Skeletal muscle tissue (tissue), 4 donors: ENCODE measurements around the gene ATXN10. TPM values are rescaled to one million over a fixed set of nuclear protein-coding genes. Genes with fewer than 3 reads are reported as not detected.
"Not testable (repeated sequence)": the region's sequence is repeated elsewhere in the genome, so short reads cannot be mapped to it uniquely, and the experiment has no call there.

Experiments
- H3K27ac ChIP-seq: one replicate; pipeline ENCODE4 v1.7.0; 2013; ENCODE audit warnings: mild to moderate bottlenecking, low read depth, low read length, inconsistent platforms
- H3K27me3 ChIP-seq, 3 donors: one replicate each; pipeline ENCODE4 v1.7.0; 2013; ENCODE audit warnings: low read length in 3 of 3; ENCODE audit not compliant: control insufficient read depth in 3 of 3, insufficient read depth in 3 of 3
- H3K36me3 ChIP-seq, 3 donors: one replicate each; pipeline ENCODE4 v1.7.0; 2013; ENCODE audit warnings: low read length in 3 of 3; ENCODE audit not compliant: control insufficient read depth in 3 of 3, insufficient read depth in 3 of 3
- H3K4me1 ChIP-seq, 3 donors: one replicate each; pipeline ENCODE4 v1.7.0; 2013; ENCODE audit warnings: low read length in 3 of 3, mild to moderate bottlenecking in 3 of 3; ENCODE audit not compliant: control insufficient read depth in 3 of 3, insufficient read depth in 3 of 3
- H3K4me3 ChIP-seq, 3 donors: one replicate each; pipeline ENCODE4 v1.7.0; 2013; ENCODE audit warnings: low read length in 3 of 3
- H3K9ac ChIP-seq, 3 donors: one replicate each; pipeline ENCODE4 v1.7.0; 2013; ENCODE audit warnings: low read length in 3 of 3, mild to moderate bottlenecking in 3 of 3, moderate library complexity in 2 of 3, low read depth in 1 of 3
- H3K9me3 ChIP-seq, 3 donors: one replicate each; pipeline ENCODE4 v1.7.0; 2013; ENCODE audit warnings: low read length in 3 of 3; ENCODE audit not compliant: control insufficient read depth in 3 of 3
- total RNA-seq: library from RNA; depleted of rRNA; stranded (reverse); fragments of >200 nt; gene quantifications from one replicate; pipeline ENCODE4 v1.2.3, GENCODE V29; 2014
- donor health status: Osteomylitis.

The ATXN10 gene
- total RNA-seq, 1 donor from 2014 or later = 310 TPM

GRCh38 chr22:45786726-45787125, 115.1 kb downstream of the ATXN10 start:
- Histone ChIP-seq H3K27me3 (no peaks in the 10 kb centered on the region), H3K9me3 (no peaks in the 10 kb centered on the region), H3K36me3 (peaks cover 0 to 2% (median 0%) of the 10 kb centered on the region in 3 donors), H3K9ac (no peak overlapping the region), H3K4me1 (peaks cover 18 to 23% (median 20%) of the 10 kb centered on the region in 3 donors), H3K4me3 (no peak overlapping the region), H3K27ac (no peak overlapping the region)

GRCh38 chr22:45787759-45788158, 116.1 kb downstream of the ATXN10 start:
- Histone ChIP-seq H3K36me3 (peaks cover 0 to 2% (median 0%) of the 10 kb centered on the region in 3 donors), H3K27me3 (no peaks in the 10 kb centered on the region), H3K4me1 (peaks cover 18 to 23% (median 20%) of the 10 kb centered on the region in 3 donors), H3K9ac (no peak overlapping the region), H3K4me3 (no peak overlapping the region), H3K27ac (no peak overlapping the region), H3K9me3 (no peaks in the 10 kb centered on the region)

GRCh38 chr22:45788522-45788921, 116.9 kb downstream of the ATXN10 start:
- H3K4me3 ChIP-seq = no peak overlapping the region
- H3K27me3 ChIP-seq = no peaks in the 10 kb centered on the region
- no peak overlapping the region for H3K9ac ChIP-seq
- H3K27ac ChIP-seq = no peak overlapping the region
- H3K9me3 ChIP-seq = no peaks in the 10 kb centered on the region
- peaks cover 17 to 23% (median 20%) of the 10 kb centered on the region in 3 donors for H3K4me1 ChIP-seq
- peaks cover 2 to 4% (median 2%) of the 10 kb centered on the region in 3 donors for H3K36me3 ChIP-seq

GRCh38 chr22:45790401-45790800, 118.8 kb downstream of the ATXN10 start:
- no peak overlapping the region for H3K9ac ChIP-seq
- peaks cover 2 to 7% (median 5%) of the 10 kb centered on the region in 3 donors for H3K36me3 ChIP-seq
- H3K4me1 ChIP-seq = peaks cover 3 to 7% (median 4%) of the 10 kb centered on the region in 3 donors
- no peak overlapping the region for H3K27ac ChIP-seq
- H3K4me3 ChIP-seq = no peak overlapping the region
- no peaks in the 10 kb centered on the region for H3K27me3 ChIP-seq
- H3K9me3 ChIP-seq = no peaks in the 10 kb centered on the region

- Histone ChIP-seq H3K27me3 (no peaks in the 10 kb centered on the region), H3K9ac (no peak overlapping the region), H3K4me3 (no peak overlapping the region), H3K4me1 (no peaks in the 10 kb centered on the region), H3K27ac (no peak overlapping the region), H3K36me3 (peaks cover 5 to 9% (median 5%) of the 10 kb centered on the region in 3 donors), H3K9me3 (peaks cover 0 to 3% (median 0%) of the 10 kb centered on the region in 3 donors)
Measured at GRCh38 chr22:45793161-45793560, 121.5 kb downstream of the ATXN10 start.

GRCh38 chr22:45793892-45794291, 122.3 kb downstream of the ATXN10 start:
- H3K4me3 ChIP-seq = no peak overlapping the region
- no peak overlapping the region for H3K27ac ChIP-seq
- no peaks in the 10 kb centered on the region for H3K27me3 ChIP-seq
- no peak overlapping the region for H3K9ac ChIP-seq
- peaks cover 0 to 3% (median 0%) of the 10 kb centered on the region in 3 donors for H3K9me3 ChIP-seq
- no peaks in the 10 kb centered on the region for H3K4me1 ChIP-seq
- H3K36me3 ChIP-seq = peaks cover 5 to 9% (median 5%) of the 10 kb centered on the region in 3 donors

- not testable (repeated sequence) for H3K9me3 ChIP-seq, H3K9ac ChIP-seq, H3K4me1 ChIP-seq
Measured at GRCh38 chr22:45796009-45796408, 124.4 kb downstream of the ATXN10 start.

GRCh38 chr22:45799291-45799690, 127.7 kb downstream of the ATXN10 start:
- Histone ChIP-seq H3K27ac (no peak overlapping the region), H3K27me3 (no peaks in the 10 kb centered on the region), H3K9me3 (peaks cover 0 to 3% (median 0%) of the 10 kb centered on the region in 3 donors), H3K4me3 (no peak overlapping the region), H3K36me3 (peaks cover 0 to 3% (median 2%) of the 10 kb centered on the region in 3 donors), H3K4me1 (no peaks in the 10 kb centered on the region), H3K9ac (no peak overlapping the region)

More at GRCh38 chr22:45796009-45796408, 124.4 kb downstream of the ATXN10 start:
- not testable (repeated sequence) for H3K4me3 ChIP-seq, H3K27ac ChIP-seq, H3K27me3 ChIP-seq, H3K36me3 ChIP-seq

- Histone ChIP-seq H3K4me3 (no peak overlapping the region), H3K9me3 (no peaks in the 10 kb centered on the region), H3K4me1 (no peaks in the 10 kb centered on the region), H3K27ac (no peak overlapping the region), H3K27me3 (no peaks in the 10 kb centered on the region), H3K9ac (no peak overlapping the region), H3K36me3 (peaks cover 0 to 4% (median 4%) of the 10 kb centered on the region in 3 donors)
Measured at GRCh38 chr22:45802054-45802453, 130.4 kb downstream of the ATXN10 start.

GRCh38 chr22:45804319-45804985, 132.8 kb downstream of the ATXN10 start:
- Histone ChIP-seq H3K4me3 (no peak overlapping the region), H3K4me1 (no peaks in the 10 kb centered on the region), H3K9ac (no peak overlapping the region), H3K27me3 (no peaks in the 10 kb centered on the region), H3K36me3 (peaks cover 2 to 13% (median 12%) of the 10 kb centered on the region in 3 donors), H3K27ac (no peak overlapping the region), H3K9me3 (no peaks in the 10 kb centered on the region)
